Neural progenitor cell (in vitro differentiated cells): ENCODE measurements around the gene CD300A.

Source experiments
- CTCF ChIP-seq: fragments of 200-600 bp; sonication (generic); IDR thresholded peaks from 2 replicates; pipeline ENCODE4 v1.5.1; 2017; ENCODE audit warnings: antibody characterized with exemption, mild to moderate bottlenecking
- EZH2 ChIP-seq: fragments of 200-600 bp; sonication (generic); IDR thresholded peaks from 2 replicates; pipeline ENCODE4 v1.6.1; 2017; ENCODE audit warnings: antibody characterized with exemption, mild to moderate bottlenecking, moderate library complexity
- EZH2phosphoT487 ChIP-seq: fragments of 200-600 bp; sonication (generic); IDR thresholded peaks from 2 replicates; pipeline ENCODE4 v1.6.1; 2017; ENCODE audit warnings: antibody characterized with exemption

GRCh38 chr17:74480290-74480689, 13.9 kb downstream of the CD300A start:
- TF ChIP-seq EZH2 (no peak), CTCF (no peak), EZH2phosphoT487 (no peak)
